Posterior vena cava (tissue), 2 donors: ENCODE results near the gene TOMM40L. TPM values are rescaled to one million over a fixed set of nuclear protein-coding genes. Genes with fewer than 3 reads are reported as not detected.

Experiments
- DNase-seq: peaks from one replicate; pipeline ENCODE4 v3.0.0-alpha.2; 2020; ENCODE audit warnings: low spot score
- intact Hi-C, 2 donors: fragments of 100-400 bp; cut with DNase I; formaldehyde crosslinking; loops; one replicate each; pipeline versions ENCODE4 v1.14.1 to v1.14.2; 2022 to 2023
- total RNA-seq, 2 donors: library from RNA; stranded (reverse); fragmentation: NEBNext Ultra II Directional; extraction: Animal tissue kit (Norgen Biotek cat#: 25700); gene quantifications; one replicate each; pipeline ENCODE4 v1.2.1, GENCODE V29; 2021
- donor health status: DM: yes; HTN: yes; CAD: no.
- donor health status: DM: yes; HTN: yes; CAD: no.

Gene TOMM40L
- total RNA-seq, 2 donors from 2014 or later = 13.4 to 15.0 TPM

GRCh38 chr1:161196111-161196510 lies 29.7 kb upstream of the TOMM40L start:
- intact Hi-C loops = loop anchor here in 1 of 2 donors (10.0 kb wide), 1 partner anchor 189 kb away; no protein-coding TSS in a partner anchor
- peak; percentile 64 for DNase-seq

GRCh38 chr1:161196521-161197451 lies 29.1 kb upstream of the TOMM40L start:
- peak; percentile 91 for DNase-seq
- intact Hi-C loops = loop anchor here in 1 of 2 donors (10.0 kb wide), 1 partner anchor 188 kb away; no protein-coding TSS in a partner anchor

GRCh38 chr1:161197560-161198193 lies 28.2 kb upstream of the TOMM40L start:
- peak; percentile 76 for DNase-seq
- intact Hi-C loops = loop anchor here in 1 of 2 donors (10.0 kb wide), 1 partner anchor 187 kb away; no protein-coding TSS in a partner anchor

DNA sequence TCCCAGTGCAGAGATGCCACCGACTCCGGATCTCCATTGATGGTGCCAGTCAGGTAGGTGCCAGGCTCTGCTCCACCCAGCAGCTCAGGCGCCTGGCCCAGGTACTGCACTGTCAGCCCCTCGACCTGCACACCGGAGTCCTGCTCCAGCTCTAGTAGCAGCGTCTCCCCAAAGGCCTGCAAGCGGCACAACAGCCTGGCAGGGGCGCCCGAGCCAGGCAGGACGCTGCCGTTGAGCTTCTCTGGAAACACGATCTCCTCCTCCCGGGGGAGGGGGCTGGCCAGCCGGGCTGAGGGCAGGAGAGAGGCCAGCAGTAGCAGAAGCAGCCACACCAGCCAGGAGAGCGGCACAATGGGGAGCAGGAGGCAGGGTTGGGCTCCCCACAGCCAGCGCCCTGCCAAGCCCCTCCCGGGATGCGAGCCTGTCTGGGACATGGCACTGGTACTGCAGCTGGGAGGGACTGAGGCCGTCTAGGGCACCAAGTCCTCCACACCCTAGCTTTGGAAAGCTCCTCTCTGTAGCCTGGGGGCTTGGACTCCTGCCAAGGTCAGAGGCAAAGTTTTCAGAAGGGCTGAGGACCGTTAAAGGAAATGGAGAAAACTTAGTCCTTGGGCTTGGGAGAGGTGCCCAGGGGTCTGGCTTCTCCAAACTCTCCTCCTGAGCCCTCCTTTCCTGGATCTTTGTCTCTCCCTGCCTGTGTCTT lies 27.5 kb upstream of the TOMM40L start:
- intact Hi-C loops = loop anchor here in 1 of 2 donors (10.0 kb wide), 1 partner anchor 186 kb away; no protein-coding TSS in a partner anchor
- DNase-seq = peak; percentile 86

GRCh38 chr1:161198897-161199431 lies 26.9 kb upstream of the TOMM40L start, which contains the start of gene ADAMTS4:
Gene ADAMTS4 (minus strand): TSS chr1:161199054. CDS start chr1:161198627, 427 bp downstream.
- peak; percentile 93 for DNase-seq
- intact Hi-C loops = loop anchor here in 1 of 2 donors (10.0 kb wide), 1 partner anchor 186 kb away; no protein-coding TSS in a partner anchor

DNA sequence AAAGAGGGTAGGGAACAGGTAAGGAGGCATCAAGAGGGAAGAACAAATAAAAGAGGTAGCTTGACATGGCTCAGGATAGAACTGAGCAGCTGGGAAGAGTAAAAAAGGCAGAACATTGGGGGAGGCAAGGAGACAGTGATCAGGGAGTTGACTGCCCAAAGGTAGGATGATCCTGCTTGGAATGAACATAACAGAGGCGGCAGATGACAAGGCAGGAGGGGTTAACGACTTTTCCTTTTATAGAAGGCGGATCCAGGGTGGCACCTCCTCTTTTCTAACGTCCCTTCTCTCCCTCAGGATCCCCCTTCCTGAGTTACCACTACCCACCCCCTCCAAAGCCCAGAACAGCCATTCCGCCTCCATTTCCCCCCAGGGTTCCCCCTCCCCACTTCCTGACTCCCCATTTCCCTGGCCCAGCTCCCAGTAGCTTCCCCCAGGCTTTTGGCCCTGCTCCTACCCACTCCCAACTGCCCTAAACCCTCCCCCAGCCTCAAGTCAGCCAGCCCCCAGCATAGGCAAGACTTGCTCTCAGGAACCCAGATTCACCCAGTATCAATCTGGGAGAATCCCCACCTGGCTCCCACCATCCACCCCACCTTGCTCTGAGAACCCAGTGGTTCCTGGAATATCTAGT lies 26.2 kb upstream of the TOMM40L start:
- intact Hi-C loops = loop anchor here in 1 of 2 donors (10.0 kb wide), 1 partner anchor 185 kb away; no protein-coding TSS in a partner anchor
- DNase-seq = peak; percentile 67

GRCh38 chr1:161200421-161200991 lies 25.4 kb upstream of the TOMM40L start:
- peak; percentile 78 for DNase-seq
- intact Hi-C loops = no loop called here

DNA sequence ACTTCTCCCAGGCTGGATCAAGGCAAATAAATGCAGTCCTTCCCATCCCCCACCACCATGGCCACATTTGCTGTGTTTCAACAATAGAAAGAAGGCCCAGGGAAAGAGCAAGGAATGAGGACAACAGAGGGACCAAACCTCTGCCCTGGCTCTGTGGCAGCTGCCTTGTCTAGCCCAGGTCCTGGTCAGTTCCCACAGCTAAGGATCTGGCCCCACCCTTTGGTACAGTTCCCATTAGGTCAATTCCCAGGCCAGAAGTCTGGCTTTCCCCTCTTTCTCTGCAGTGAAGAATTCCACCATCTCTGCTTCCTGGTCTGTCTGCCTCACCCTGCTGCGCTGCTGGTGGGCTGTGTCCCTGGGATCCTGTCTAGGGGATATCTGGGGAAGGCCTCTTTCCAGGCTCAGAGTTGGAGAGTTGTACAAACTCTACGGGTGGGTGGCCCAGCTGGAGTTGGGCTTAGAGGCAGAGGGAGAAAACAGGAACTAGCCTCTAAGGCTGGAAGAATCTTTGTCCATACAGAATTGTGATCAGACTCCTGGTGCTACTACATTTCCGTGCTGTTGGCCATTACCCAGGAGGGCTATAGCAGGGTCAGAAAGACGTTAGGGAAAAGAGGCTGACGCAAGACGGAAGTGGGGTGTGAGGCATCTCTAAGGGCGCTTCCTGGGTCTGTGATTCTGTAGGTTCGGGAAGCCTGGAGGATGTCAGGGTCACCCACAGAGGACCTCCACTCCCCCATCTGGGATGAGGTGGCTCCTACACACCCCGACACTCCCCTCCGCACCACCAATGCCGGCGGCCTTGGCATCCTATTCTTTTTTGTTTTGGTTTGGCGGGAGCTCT lies 24.6 kb upstream of the TOMM40L start:
- peak; percentile 90 for DNase-seq
- intact Hi-C loops = no loop called here

- DNase-seq = peak; percentile 99
- intact Hi-C loops = no loop called here
These were observed 23.8 kb upstream of the TOMM40L start, which contains the start of gene NDUFS2 for GRCh38 chr1:161201836-161202712. Gene NDUFS2 (plus strand): TSS chr1:161202367. CDS start chr1:161202386, 19 bp downstream.

GRCh38 chr1:161206411-161207140 lies 19.3 kb upstream of the TOMM40L start:
- DNase-seq = no peak
- intact Hi-C loops = no loop called here

- DNase-seq = no peak
- intact Hi-C loops = no loop called here
These were observed 18.7 kb upstream of the TOMM40L start for GRCh38 chr1:161207173-161207572.

GRCh38 chr1:161209790-161210409 lies 16.0 kb upstream of the TOMM40L start:
- DNase-seq = peak; percentile 92

DNA sequence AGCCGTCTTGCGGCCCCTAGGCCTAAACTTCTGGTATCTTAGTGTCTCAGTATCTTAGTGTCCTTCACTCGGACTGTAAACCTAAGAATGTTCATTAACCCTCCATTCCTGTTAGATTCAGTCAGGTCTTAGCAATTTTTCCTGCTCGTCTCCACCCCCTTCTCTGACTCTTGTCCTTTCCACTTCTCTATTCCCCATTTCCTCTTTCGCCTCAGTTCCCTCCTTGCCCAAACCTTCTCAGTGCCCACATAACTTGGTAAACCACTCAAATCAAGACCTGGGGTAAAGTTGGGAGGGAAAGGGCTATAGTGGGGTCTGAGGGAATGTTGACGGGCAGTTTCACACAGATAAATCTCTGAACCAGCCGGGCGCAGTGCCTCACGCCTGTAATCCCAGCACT lies 11.5 kb upstream of the TOMM40L start:
- intact Hi-C loops = no loop called here

More at GRCh38 chr1:161209790-161210409, 16.0 kb upstream of the TOMM40L start:
- intact Hi-C loops = no loop called here

DNA sequence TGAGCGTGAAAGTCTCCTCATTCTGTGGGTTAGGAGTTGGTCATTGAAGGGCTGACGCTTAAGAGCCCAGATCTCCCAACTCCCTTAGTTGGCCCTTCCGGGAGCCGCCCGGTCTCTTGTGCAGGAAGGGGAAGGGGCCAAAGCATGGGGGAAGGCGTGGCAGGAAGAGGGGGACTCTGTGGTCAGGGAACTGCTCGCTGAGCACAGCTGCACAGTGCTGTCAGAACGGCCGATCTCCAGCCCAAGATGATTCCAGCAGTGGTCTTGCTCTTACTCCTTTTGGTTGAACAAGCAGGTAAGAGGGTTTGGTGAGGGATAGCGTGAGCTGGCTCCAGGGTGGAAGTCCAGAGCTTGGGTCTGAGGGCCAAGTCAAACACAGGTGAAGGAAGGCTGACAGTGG lies 10.8 kb upstream of the TOMM40L start, which contains the start of gene FCER1G:
Gene FCER1G, plus strand, starts transcription at position 220 of the 400 bp plus-strand sequence. Its CDS starts 27 bp downstream, at position 247.
- DNase-seq = peak; percentile 94

More for the DNA sequence above, 11.5 kb upstream of the TOMM40L start:
- no peak for DNase-seq

More for the DNA sequence above, 10.8 kb upstream of the TOMM40L start, which contains the start of gene FCER1G:
- intact Hi-C loops = no loop called here
